OCI-LY1 (cell line): ENCODE measurements around the gene MYOZ3.

Source experiments
- EZH2 ChIP-seq: fragments of 200-600 bp; sonication (generic), shearing (Covaris generic); IDR thresholded peaks from 2 replicates; pipeline ENCODE4 v1.8.0; 2017; ENCODE audit warnings: borderline replicate concordance, mixed run types, mild to moderate bottlenecking, antibody characterized with exemption, low read length, moderate library complexity, mixed read lengths
- TF ChIP-seq, protein P1 (sequence below): fragments of 200-600 bp; sonication (generic), shearing (Covaris generic); IDR thresholded peaks from 2 replicates; pipeline ENCODE4 v1.5.1; 2017; ENCODE audit warnings: mild to moderate bottlenecking, antibody characterized with exemption, low read length, moderate library complexity, mixed read lengths

DNA sequence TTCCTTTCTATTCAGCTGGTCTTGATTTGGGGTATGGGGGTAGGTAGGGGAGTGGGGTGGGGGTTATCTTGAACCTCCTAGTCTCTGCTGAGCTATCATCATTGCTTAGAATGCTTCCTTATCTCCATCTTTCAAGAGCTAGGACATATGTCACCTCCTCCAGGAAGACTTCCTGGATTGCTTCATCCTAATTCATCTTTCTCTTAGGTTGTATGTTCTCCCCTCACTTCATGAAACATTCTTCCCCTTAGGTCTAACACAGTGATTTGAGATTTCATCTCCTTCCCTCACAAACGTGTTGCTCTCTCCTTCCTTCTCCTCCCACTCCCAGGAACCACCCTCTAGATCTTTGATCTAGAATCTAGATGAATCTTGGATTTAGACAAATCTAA lies 23.0 kb upstream of the MYOZ3 start:
- TF ChIP-seq, protein P1, sequence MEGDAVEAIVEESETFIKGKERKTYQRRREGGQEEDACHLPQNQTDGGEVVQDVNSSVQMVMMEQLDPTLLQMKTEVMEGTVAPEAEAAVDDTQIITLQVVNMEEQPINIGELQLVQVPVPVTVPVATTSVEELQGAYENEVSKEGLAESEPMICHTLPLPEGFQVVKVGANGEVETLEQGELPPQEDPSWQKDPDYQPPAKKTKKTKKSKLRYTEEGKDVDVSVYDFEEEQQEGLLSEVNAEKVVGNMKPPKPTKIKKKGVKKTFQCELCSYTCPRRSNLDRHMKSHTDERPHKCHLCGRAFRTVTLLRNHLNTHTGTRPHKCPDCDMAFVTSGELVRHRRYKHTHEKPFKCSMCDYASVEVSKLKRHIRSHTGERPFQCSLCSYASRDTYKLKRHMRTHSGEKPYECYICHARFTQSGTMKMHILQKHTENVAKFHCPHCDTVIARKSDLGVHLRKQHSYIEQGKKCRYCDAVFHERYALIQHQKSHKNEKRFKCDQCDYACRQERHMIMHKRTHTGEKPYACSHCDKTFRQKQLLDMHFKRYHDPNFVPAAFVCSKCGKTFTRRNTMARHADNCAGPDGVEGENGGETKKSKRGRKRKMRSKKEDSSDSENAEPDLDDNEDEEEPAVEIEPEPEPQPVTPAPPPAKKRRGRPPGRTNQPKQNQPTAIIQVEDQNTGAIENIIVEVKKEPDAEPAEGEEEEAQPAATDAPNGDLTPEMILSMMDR, result no peak
- no peak for TF ChIP-seq EZH2
